ENCODE measurements around the gene GPX1.

Gene GPX1

DNA sequence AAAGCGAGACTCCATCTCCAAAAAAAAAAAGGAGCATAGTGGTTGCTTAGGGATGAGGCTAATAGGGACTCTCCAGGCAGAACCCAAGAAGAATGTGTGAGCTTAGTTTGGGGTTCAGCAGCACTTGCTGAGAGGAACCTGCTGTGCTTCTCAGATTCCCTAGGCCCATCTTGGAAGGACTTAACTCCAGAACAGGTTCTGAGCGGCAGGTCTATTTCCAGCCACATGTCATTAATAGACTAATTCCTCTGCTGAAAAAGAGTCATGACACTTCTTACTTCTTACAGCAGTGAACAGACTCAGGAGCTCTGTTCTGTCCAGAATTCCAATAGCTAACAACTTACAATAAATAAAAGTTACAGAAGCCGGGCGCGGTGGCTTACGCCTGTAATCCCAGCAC lies 31.1 kb upstream of the GPX1 start:
- TF ChIP-seq, protein P1, sequence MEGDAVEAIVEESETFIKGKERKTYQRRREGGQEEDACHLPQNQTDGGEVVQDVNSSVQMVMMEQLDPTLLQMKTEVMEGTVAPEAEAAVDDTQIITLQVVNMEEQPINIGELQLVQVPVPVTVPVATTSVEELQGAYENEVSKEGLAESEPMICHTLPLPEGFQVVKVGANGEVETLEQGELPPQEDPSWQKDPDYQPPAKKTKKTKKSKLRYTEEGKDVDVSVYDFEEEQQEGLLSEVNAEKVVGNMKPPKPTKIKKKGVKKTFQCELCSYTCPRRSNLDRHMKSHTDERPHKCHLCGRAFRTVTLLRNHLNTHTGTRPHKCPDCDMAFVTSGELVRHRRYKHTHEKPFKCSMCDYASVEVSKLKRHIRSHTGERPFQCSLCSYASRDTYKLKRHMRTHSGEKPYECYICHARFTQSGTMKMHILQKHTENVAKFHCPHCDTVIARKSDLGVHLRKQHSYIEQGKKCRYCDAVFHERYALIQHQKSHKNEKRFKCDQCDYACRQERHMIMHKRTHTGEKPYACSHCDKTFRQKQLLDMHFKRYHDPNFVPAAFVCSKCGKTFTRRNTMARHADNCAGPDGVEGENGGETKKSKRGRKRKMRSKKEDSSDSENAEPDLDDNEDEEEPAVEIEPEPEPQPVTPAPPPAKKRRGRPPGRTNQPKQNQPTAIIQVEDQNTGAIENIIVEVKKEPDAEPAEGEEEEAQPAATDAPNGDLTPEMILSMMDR (IDR thresholded peaks at IDR 0.05) = no peak
- TF ChIP-seq ZFX (IDR thresholded peaks at IDR 0.05; ENCODE audit: borderline replicate concordance) = no peak
- no peak overlapping the region; the same call in 1 of the 2 replicates for H3K27ac ChIP-seq

DNA sequence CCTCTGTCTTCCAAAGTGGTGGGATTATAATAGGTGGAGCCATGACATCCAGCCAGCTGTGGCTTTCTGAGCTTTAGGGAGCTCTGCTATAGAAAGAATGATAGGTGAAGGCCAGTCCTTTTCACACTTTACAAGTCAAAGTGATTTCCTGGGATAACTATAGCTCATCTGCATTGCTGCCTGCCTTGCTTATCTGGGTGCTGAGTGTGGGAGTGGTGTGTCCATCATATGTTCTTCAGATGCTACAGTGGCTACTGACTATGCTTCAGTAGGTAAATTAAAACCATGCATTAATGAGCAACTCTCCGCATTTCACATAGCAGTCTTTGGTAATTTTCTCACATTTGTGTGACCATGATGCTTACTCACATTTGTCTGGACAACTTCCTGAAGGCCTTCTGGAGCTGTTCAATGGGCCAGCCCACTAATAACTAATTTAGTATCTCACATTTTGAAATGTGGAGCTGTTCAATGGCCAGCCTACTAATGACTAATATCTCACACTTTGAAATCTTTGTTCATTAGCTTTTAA lies 30.2 kb upstream of the GPX1 start:
- TF ChIP-seq ZFX (IDR thresholded peaks at IDR 0.05; ENCODE audit: borderline replicate concordance) = no peak
- TF ChIP-seq, protein P1 (IDR thresholded peaks at IDR 0.05) = no peak
- H3K27ac ChIP-seq = peak overlapping the region; percentile 37; the same call in 1 of the 2 replicates

DNA sequence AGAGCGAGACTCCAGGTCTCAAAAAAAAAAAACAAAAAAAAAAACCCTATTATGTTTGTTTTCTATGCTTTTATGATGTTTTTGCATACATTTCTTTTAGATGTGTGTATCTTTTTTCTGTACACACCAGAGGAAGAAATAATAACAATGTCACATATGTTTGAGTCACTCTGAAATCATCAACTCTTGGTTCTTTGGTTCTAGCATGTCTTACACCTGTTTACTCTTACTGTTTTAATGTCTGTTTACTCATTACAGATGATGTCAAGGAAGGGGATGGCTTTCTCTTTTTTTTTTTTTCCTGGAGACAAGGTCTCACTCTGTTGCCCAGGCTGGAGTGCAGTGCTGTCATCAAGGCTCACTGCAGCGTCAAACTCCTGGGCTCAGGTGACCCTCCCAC lies 29.6 kb upstream of the GPX1 start:
- TF ChIP-seq, protein P1 (IDR thresholded peaks at IDR 0.05) = no peak
- TF ChIP-seq ZFX (IDR thresholded peaks at IDR 0.05; ENCODE audit: borderline replicate concordance) = no peak
- H3K27ac ChIP-seq = peak overlapping the region; percentile 37; the same call in 1 of the 2 replicates

DNA sequence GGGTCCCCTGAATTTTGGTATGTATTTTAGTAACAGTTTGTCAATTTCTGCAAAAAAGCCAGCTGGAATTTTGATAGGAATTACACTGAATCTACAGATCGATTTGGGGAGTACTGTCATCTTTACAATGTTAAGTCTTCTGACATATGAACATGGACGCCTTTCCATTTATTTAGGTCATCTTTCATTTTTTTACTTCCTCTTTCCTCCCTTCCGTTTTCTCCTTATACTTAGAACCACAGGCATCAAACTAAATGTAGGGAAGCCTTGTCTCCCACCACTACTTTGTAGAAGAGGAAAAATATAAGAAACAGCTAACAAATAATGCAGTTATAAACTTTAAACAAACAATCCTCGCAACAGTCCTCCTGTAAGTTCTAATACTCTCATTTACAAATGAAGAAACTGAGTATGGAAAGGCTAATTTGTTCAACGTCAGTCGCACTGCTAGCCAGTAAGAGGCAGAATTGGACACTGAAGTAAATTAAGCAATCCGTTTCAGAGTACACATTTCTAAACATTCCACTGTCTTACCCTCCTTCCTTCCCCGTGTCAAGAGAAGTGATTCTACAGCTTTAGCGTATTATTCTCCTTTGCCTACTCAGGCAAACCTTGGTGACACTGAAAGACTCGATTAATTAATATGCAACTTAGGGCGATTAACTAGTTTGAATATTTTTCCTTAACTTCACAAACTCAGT lies 28.1 kb upstream of the GPX1 start:
- H3K27ac ChIP-seq = no peak overlapping the region
- TF ChIP-seq, protein P1 (IDR thresholded peaks at IDR 0.05) = no peak
- TF ChIP-seq ZFX (IDR thresholded peaks at IDR 0.05; ENCODE audit: borderline replicate concordance) = no peak

DNA sequence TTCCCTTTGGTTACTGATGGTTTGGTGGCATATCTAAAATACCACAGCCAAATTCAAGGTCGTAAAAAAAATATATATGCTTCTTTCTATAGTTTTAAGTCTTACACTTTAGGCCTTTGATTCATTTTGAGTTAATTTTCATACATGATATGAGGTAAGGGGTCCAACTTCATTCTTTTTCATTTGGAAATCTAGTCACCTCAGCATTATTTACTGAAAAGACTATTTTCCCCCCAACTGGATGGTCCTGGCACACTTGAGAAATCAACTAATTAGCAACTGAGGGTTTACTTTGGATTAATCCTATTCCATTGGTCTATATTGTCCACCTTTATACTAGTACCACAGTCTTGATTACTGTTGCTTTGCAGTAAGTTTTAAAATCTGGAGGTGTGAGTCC lies 27.5 kb upstream of the GPX1 start:
- H3K27ac ChIP-seq = no peak overlapping the region
- TF ChIP-seq, protein P1 (IDR thresholded peaks at IDR 0.05) = no peak
- TF ChIP-seq ZFX (IDR thresholded peaks at IDR 0.05; ENCODE audit: borderline replicate concordance) = no peak

DNA sequence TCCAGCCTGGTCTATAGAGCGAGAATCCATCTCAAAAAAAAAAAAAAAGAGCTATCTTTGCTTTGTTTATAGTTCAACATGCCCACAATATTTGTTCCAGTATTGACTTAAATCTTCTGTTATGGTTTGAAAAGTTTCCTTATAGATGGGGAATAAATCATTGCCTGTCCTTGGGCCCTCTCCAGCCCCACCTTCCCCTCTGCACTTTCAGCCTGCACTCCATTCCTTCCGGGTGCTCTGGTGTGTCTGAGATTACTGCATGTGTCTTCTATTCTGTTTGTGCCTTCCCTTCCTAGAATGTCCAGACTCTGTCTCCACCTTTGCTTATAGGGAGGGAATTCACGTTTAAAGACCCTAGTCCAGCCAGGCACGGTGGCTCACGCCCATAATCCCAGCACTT lies 25.2 kb upstream of the GPX1 start:
- TF ChIP-seq, protein P1 (IDR thresholded peaks at IDR 0.05) = no peak
- TF ChIP-seq ZFX (IDR thresholded peaks at IDR 0.05; ENCODE audit: borderline replicate concordance) = no peak
- H3K27ac ChIP-seq = no peak overlapping the region

DNA sequence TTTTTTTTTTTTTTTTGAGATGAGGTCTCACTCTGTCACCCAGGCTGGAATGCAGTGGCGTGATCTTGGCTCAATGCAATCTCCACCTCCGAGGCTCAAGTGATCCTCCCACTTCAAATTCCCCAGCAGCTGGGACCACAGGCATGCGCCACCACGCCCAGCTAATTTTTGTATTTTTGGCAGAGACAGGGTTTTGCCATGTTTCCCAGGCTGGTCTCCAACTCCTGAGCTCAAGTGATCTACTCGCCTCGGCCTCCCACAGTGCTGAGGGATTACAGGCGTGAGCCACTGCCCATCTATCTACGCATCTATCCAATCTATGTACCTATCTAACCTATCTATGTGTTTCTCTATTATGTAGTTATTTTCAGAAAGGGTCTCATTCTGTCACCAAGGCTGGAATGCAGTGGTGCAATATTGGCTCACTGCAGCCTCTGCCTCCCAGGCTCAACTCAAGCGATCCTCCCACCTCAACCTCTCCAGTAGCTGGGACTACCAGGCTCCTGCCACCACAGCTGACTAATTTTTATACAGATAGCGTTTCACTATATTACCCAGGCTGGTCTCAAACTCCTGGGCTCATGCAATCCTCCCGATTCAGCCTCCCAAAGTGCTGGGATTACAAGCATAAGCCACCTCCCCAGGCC lies 20.2 kb upstream of the GPX1 start:
- H3K27ac ChIP-seq = no peak overlapping the region
- no peak for TF ChIP-seq ZFX (IDR thresholded peaks at IDR 0.05; ENCODE audit: borderline replicate concordance)
- TF ChIP-seq, protein P1 (IDR thresholded peaks at IDR 0.05) = no peak
